ENCODE results near the gene VTN. TPM values are rescaled to one million over a fixed set of nuclear protein-coding genes. Genes with fewer than 3 reads are reported as not detected.

The VTN gene
- total and polyA plus RNA-seq, 2 donors from 2014 or later, result 0.98 to 3.5 TPM

DNA sequence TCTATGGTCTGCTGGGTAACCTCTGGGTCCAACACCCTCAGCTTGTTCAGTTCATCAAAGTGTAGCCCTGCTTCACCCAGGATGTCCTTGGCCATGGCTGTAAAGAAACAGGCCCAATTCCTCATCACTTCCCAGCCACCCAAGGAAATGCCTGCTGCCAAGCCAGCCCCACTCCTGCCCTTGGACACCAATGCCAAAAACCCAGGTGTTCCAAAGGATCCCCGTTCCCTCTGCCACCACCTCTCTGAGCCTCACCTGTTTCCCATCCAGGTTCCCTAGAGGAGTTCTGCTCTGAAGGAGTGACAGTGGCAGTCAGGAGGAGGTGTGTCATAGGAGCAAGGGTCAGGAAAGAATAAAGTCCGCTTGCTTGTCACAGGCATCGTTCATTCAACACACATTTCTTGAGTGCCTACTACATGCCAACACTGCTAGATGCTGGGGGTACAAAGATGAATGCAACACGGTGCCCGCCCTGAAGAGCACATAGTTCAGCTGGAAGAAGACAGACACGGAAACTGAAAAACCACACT, 38.2 kb downstream of the VTN start:
- intact Hi-C loops (cut with DNase I), result no loop called here
- DNase-seq, result peak in 1 of 5 donors; percentile 25
- no peak for TF ChIP-seq CTCF (IDR thresholded peaks at IDR 0.05; ENCODE audit: borderline replicate concordance, extremely low read depth, insufficient read depth)
- Histone ChIP-seq H3K9me3 (ENCODE audit: control insufficient read depth in 2 of 3, insufficient read depth in 1 of 3, low read length in 3 of 3) (no peaks in the 10 kb centered on the region), H3K9ac (ENCODE audit: low read length in 3 of 3) (no peak overlapping the region), H3K4me3 (ENCODE audit: low read length in 3 of 3) (no peak overlapping the region), H3K27me3 (ENCODE audit: control insufficient read depth, insufficient read depth, low read length) (no peaks in the 10 kb centered on the region), H3K4me1 (ENCODE audit: control insufficient read depth in 2 of 3, insufficient read depth in 2 of 3, low read depth in 1 of 3, low read length in 3 of 3) (peaks cover 6 to 19% (median 12%) of the 10 kb centered on the region in 3 donors), H3K36me3 (ENCODE audit: control insufficient read depth in 2 of 3, insufficient read depth in 3 of 3, low read length in 3 of 3) (peaks cover 11 to 30% (median 14%) of the 10 kb centered on the region in 3 donors), H3K27ac (ENCODE audit: low read depth in 2 of 2, low read length in 2 of 2) (no peak overlapping the region)
- no peak for FAIRE-seq

GRCh38 chr17:28330671-28331070, 39.4 kb downstream of the VTN start:
- peaks cover 11 to 34% (median 14%) of the 10 kb centered on the region in 3 donors for H3K36me3 ChIP-seq (ENCODE audit: control insufficient read depth in 2 of 3, insufficient read depth in 3 of 3, low read length in 3 of 3)
- intact Hi-C loops (cut with DNase I), result no loop called here
- FAIRE-seq, result no peak
- peak in 1 of 5 donors; percentile 26 for DNase-seq
- H3K9me3 ChIP-seq (ENCODE audit: control insufficient read depth in 2 of 3, insufficient read depth in 1 of 3, low read length in 3 of 3), result no peaks in the 10 kb centered on the region
- no peak overlapping the region for H3K27ac ChIP-seq (ENCODE audit: low read depth in 2 of 2, low read length in 2 of 2)
- no peaks in the 10 kb centered on the region for H3K27me3 ChIP-seq (ENCODE audit: control insufficient read depth, insufficient read depth, low read length)
- H3K4me1 ChIP-seq (ENCODE audit: control insufficient read depth in 2 of 3, insufficient read depth in 2 of 3, low read depth in 1 of 3, low read length in 3 of 3), result peaks cover 6 to 12% (median 7%) of the 10 kb centered on the region in 3 donors
- TF ChIP-seq CTCF (IDR thresholded peaks at IDR 0.05; ENCODE audit: borderline replicate concordance, extremely low read depth, insufficient read depth), result no peak
- H3K9ac ChIP-seq (ENCODE audit: low read length in 3 of 3), result no peak overlapping the region
- no peak overlapping the region for H3K4me3 ChIP-seq (ENCODE audit: low read length in 3 of 3)

DNA sequence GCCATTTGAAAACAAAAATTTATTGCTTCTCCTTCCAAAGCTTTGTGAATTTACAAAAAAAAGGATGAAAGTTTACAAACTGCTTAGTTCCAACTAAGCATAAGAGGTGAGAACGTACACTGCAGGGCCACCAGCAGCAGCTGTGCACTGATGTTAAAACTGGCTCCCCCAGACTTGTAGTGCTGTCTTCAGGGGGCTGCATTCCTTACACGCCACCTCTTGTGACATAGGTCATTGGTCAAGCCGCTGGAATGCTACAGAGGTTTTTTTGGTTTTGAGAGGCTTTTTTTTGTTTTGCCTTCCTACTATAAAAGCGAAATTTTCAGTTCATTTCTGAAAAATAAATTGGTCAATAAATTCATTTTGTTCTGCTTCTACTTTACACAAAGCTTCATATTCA, 41.8 kb downstream of the VTN start:
- FAIRE-seq (no peak), DNase-seq (peak in 2 of 5 donors; percentile 21 to 34)
- Histone ChIP-seq H3K27ac (ENCODE audit: low read depth in 2 of 2, low read length in 2 of 2) (no peak overlapping the region), H3K4me3 (ENCODE audit: low read length in 3 of 3) (no peak overlapping the region), H3K9me3 (ENCODE audit: control insufficient read depth in 2 of 3, insufficient read depth in 1 of 3, low read length in 3 of 3) (no peaks in the 10 kb centered on the region), H3K9ac (ENCODE audit: low read length in 3 of 3) (no peak overlapping the region), H3K4me1 (ENCODE audit: control insufficient read depth in 2 of 3, insufficient read depth in 2 of 3, low read depth in 1 of 3, low read length in 3 of 3) (peaks cover 0 to under 1% (median 0%) of the 10 kb centered on the region in 3 donors), H3K27me3 (ENCODE audit: control insufficient read depth, insufficient read depth, low read length) (no peaks in the 10 kb centered on the region), H3K36me3 (ENCODE audit: control insufficient read depth in 2 of 3, insufficient read depth in 3 of 3, low read length in 3 of 3) (peaks cover 11 to 34% (median 14%) of the 10 kb centered on the region in 3 donors)
- no peak for TF ChIP-seq CTCF (IDR thresholded peaks at IDR 0.05; ENCODE audit: borderline replicate concordance, extremely low read depth, insufficient read depth)
- intact Hi-C loops (cut with DNase I), result no loop called here

- Histone ChIP-seq H3K4me1 (ENCODE audit: control insufficient read depth in 2 of 3, insufficient read depth in 2 of 3, low read depth in 1 of 3, low read length in 3 of 3) (no peaks in the 10 kb centered on the region), H3K27me3 (ENCODE audit: control insufficient read depth, insufficient read depth, low read length) (no peaks in the 10 kb centered on the region), H3K36me3 (ENCODE audit: control insufficient read depth in 2 of 3, insufficient read depth in 3 of 3, low read length in 3 of 3) (peaks cover 11 to 34% (median 14%) of the 10 kb centered on the region in 3 donors), H3K9ac (ENCODE audit: low read length in 3 of 3) (no peak overlapping the region), H3K9me3 (ENCODE audit: control insufficient read depth in 2 of 3, insufficient read depth in 1 of 3, low read length in 3 of 3) (no peaks in the 10 kb centered on the region), H3K4me3 (ENCODE audit: low read length in 3 of 3) (no peak overlapping the region), H3K27ac (ENCODE audit: low read depth in 2 of 2, low read length in 2 of 2) (no peak overlapping the region)
- TF ChIP-seq CTCF (IDR thresholded peaks at IDR 0.05; ENCODE audit: borderline replicate concordance, extremely low read depth, insufficient read depth), result no peak
- intact Hi-C loops (cut with DNase I), result no loop called here
- no peak for FAIRE-seq
- DNase-seq, result no peak
These were observed 42.4 kb downstream of the VTN start for GRCh38 chr17:28327709-28328108.
